Ureter (tissue), 1 donor: ENCODE measurements around the gene CBFA2T2. TPM values are rescaled to one million over a fixed set of nuclear protein-coding genes. Genes with fewer than 3 reads are reported as not detected.

Experiments
- DNase-seq: peaks from one replicate; pipeline ENCODE4 v3.0.0-alpha.2; 2020; ENCODE audit warnings: low spot score
- total RNA-seq: library from RNA; stranded (reverse); gene quantifications from one replicate; pipeline ENCODE4 v1.2.4, GENCODE V29; 2023
- donor health status: DM: yes; HTN: yes; CAD: no.

The CBFA2T2 gene
- total RNA-seq, 1 donor from 2014 or later = 20.7 TPM

DNA sequence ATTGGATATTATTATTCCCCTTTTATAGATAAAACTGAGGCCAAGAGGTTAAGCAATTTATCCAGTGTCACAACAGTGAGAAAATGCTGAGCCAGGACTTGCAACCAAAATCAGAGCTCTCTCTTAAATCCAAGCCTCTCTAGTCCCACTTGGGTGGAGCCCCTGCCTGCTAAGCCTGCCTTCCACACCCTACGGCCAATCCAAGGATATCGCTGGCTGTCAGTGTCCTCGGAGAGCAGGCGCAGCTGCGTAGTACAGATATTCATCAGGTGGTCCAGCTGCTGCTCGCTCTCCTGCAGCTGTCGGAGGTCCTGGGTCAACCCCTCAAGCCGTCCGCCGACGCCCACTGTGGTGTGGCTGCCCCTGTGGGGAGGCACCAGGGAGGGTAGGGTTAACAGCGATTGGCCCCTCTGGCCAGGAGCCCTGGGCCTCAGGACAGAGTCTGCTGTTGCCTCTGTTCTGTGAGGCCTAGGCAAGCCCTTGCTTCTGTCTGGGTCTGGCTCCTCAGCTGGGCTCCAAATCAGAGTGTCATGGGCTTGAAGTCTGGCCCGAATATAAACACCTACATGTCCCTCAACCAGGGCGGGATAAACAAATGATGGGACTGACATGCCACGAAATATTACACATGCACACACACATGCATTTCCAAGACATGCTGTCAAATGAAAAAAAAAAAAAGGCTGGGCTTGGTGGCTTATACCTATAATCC is 188.3 kb downstream of the CBFA2T2 start:
- no peak for DNase-seq

GRCh38 chr20:33679758-33680485 is 190.0 kb downstream of the CBFA2T2 start:
- DNase-seq = no peak

GRCh38 chr20:33680686-33681085 is 190.8 kb downstream of the CBFA2T2 start:
- no peak for DNase-seq

DNA sequence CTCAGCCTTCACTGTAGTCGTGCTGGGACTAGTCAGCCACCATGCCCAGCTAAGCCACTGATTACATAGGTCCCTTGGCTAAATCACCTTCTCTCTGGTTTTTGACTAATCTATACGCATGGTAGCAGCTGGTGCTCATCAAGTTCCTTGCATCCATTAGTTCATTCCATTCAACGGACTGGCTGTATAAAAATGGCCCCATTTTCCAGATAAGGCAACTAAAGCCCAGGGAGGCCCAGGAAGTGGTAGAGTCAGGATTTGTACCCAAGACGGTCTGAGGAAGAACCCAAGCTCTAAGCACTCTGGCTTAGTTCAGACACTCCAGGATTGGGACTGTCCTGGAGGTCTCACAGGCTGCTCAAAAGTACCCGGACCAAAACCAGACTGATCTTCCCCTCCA is 191.4 kb downstream of the CBFA2T2 start:
- no peak for DNase-seq

DNA sequence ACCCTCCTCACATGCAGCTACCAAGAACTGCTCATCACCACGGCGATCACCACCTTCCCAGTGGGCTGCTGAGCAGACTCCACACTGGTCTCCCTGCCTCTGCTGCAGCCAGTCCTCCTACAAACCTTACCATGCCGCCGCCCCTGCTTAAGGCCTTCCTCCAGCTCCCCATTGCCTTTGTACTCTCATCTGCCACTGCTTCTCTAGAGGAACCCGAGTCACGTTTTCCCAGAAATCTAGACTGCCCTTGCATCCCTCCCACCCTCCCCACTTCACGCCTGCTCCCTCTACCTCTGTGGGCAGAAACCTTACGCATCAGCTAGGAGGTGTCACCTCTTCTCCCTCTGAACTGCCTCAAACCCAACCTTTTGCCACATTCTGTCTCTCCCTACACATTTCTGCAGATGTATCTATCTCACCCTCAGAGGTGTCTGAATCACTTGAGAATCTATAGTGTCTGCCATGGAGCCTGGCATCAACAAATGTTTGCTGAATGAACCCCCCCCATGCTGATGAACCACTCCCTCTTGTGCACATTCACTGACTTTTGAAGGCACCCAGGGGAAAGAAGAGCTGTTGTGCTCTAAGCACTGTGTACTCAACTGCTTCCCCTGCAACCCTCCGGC is 191.9 kb downstream of the CBFA2T2 start:
- no peak for DNase-seq

DNA sequence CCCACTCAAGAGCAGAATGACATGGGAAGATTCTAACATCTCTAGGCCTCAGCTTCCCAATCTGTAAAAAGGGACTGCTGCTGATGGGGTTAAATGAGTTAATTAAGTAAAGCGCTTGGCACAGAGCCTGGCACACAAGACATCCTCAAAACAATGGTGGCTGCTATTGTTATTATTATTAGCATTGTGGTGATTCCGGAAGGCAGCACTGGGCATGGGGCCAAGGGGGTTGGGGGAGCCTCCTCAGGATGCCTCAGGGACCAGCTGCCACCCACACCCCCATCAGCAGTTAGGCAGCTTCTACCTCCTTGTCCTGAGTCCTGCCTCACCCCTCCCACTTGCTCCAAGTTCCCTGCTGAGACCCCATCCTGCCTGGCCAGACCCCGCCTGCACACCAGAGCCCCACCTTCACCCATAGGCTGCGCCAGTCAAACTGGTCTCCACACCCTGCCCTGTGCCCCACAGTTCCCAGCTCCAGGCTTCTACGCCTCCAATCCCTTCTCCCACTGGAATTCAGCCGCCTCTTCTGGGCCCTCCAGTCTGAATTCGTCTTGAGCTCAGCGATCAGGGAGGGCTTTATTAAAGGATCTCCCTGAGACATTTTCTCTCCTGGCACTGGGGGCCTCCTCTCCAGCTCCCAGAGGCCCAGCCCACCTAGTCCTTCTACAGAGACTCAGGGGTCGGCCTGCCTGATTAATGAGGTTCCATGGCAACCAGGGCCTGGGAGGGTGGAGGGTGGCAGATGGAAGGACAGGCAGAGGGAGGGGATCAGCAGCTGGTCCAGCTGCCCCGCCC is 194.8 kb downstream of the CBFA2T2 start:
- no peak for DNase-seq

DNA sequence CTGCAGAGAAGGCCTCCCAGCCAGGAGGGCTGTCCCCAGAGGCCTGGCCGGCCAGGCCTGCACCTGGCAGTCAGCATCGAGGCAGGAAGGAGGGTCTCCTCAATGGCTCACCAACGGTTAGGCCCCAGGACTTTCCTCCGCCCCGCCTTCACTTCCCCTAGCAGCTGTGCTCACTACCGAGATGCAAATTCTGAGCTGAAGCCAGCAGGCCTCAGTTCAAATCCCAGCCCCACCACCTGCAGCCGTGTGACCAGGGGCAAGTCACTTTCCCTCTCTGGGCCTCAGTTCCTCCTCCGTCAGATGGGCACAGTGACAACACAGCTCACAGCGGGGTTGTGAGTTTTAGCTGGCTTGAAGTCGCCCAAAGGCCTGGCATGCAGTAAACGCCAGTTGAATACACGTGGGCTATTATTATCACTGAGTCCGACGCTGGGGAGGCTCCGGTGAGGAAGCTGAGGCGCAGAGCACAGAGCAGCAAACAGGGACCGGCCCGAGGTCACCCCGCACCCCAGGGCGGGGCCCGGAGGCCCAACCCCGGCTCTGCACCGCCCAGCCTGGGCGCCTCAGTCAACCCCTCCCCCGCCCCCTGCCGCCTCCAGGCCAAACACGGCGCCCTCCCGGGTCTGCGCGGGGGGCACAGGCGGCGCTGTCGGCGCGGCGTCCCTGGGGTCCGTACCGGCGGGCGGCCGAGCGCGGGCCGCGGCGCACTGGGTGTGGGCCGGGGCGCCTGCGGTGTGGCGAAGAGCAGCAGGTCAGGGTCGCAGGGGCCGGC is 195.6 kb downstream of the CBFA2T2 start:
- DNase-seq = no peak

DNA sequence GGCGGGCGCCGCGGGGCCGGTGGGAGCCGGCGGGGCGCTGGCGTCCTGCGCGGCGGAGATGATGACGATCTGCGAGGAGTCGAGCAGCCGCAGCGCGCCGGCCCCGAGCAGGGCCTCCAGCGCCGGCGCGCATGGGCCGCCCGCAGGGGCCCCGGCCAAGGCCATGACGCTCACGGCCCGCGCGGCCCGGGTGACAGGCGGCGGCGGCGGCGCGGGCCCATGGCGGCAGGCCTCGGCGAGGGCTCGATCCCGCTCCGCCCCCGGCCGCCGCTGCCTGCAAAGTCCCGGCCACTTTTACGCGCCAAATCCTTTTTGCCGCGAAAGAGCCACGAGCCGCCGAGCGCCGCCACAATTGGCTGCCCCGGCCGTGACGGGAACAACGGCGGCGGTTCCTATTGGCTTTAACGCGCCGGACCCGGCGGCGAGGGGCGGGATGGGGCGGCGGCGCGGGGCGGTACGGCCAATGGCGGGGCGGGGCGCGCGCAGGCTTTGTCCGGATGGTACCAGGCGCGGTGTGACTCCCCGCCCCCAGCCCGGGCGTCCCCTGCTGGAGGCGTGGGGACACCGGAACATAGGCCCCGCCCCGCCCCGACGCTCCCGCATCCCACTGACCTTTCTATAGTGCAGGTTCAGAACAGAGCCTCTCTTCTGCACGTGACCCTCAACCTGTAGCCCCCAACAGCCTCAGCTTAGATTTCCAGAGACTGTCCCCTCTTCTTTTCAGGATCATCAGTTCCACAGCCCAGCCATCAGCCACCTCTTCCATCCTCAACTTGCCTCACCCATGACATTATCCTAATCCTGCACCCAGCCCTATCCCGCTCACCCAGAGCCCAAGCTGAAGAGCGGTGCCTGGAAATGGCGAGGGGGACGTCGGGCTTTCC is 196.4 kb downstream of the CBFA2T2 start, which contains the start of gene E2F1:
Gene E2F1 (minus strand): TSS at position 286 of the 884 bp plus-strand sequence. CDS start 121 bp downstream, at position 165.
- peak; percentile 95 for DNase-seq

- DNase-seq = no peak
Observed at GRCh38 chr20:33686984-33687366, 197.1 kb downstream of the CBFA2T2 start.

DNA sequence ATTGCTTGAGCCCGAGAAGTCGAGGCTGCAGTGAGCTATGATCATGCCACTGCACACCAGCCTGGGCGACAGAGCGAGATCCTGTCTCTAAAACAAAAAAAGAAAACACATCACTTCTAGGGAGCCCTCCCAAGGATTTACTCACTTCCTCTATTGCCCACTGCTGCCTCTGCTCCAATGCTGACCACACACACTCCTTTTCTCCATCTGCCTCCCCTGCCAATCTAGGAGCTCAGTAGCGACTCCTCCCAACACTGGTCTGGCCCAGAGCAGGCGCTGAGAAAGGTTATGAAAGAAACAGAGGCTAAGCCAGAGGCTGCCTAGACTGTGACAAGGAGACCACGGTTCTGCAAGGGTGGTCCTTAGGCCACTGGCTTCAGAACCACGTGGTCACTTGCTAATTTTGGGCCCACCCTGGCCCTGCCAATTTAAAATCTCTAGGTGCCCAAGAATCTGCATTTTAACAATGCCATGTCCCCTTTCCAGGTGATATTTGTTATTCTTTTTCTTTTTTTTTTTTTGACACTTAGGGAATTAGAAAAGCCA is 197.5 kb downstream of the CBFA2T2 start:
- DNase-seq = no peak

DNA sequence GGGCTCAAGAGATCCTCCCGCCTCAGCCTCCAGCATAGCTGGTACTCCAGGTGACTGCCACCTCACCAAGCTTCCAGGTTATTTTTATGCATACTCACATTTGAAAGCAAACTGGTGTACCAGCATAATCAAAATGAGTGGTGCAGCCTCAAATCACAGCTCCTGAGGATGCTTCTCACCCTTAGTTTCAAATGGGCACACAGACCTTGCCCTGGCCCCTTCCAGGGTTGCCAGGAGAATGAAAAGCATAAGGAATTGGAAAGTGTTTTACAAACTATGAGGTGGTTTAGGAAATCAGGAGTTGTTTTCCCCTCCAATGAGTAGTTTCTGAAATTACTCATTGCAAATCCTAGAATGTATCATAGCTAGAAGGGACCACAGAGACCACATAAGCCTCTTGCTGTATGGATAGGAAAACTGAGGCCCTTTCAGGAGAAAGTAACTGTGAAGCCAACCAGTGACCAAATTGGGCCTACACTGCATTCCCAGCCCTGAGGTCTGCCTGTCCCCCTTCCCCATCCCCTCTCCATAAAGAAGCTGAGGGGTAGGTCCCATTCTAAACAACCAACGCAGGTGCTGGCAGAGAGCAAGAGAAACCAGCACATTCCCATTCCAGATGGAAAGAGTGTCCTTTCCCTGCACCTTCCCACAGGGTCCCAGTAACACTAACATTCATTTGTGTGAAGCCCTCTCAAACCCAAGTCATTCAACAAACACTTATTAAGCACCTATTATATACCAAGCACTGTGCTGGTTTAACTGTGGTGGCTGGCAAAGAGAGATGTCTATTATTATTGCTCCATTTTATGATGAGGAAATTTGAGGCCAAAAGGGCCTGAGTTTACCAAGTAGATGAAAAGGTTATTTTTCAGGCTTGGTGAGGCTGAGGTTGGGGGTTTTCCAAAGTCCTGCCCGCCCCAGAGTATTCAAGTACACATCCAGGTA is 198.4 kb downstream of the CBFA2T2 start:
- DNase-seq = no peak

GRCh38 chr20:33688938-33689424 is 199.1 kb downstream of the CBFA2T2 start:
- no peak for DNase-seq

- no peak for DNase-seq
Observed at GRCh38 chr20:33689493-33689892, 199.6 kb downstream of the CBFA2T2 start.

- DNase-seq = no peak
Observed at GRCh38 chr20:33689973-33690372, 200.1 kb downstream of the CBFA2T2 start.

DNA sequence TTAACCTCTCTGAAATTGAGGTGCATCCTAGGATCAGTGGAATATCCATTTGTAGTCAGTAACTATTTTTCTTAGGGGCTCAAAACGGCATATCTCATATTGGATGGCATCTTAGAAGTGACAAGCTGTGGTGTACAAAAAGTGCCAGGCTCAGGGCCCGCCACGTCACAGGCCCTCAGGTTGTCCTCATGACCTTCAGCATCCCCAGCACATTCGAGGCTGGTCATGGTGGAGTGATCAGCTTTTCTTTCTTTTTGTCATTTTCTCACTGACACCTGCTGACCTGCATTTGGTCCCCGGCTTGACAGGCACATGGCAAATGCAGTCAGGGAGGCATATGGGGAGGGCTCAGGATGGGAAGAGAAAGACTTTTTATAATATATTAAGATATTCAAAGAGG is 203.4 kb downstream of the CBFA2T2 start:
- DNase-seq = no peak

DNA sequence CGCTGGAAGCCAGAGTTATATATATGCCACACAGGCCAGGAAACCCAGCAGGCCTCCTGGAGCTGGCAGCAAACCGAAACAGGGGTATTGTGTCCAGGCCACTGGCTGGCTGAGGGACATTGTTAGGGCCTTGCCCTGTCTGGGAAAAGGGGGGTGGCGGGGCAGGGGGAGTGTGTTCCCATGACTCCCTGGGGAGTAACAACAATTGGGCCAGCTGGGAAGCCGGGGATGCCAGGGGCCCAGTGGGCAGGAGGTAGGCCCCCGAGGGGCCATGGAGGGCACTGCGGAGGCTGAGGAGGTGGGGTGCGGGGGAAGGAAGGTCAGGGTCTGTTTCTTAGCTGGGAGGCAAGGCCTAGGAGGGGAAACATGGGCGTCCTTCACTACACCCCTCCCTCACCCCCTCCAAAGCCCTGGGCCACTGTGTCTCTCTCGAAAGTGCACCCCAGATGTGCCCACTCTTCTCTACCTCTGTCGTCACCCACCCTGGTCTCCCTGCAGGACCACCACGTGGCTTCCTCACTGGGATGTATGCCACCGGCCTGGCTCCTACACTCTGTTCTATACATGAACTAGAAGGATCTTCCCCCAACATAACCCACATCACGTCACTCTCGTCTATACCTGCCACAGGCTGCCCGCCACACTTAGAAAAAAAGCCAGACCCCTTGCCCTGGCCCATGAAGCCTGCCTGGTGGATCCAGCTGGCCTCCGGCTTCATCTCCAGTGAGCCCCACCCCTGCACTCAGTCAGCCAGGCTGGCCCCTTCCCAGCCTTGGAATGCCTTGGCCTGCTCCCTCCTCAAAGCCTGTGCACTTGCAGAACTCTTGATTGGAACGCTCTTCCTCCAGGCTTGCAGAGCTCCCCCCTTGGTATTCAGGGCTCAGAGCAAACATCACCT is 204.1 kb downstream of the CBFA2T2 start:
- no peak for DNase-seq

GRCh38 chr20:33694639-33695012 is 204.7 kb downstream of the CBFA2T2 start:
- no peak for DNase-seq

GRCh38 chr20:33696448-33696847 is 206.6 kb downstream of the CBFA2T2 start:
- no peak for DNase-seq
